Thoracic aorta endothelial cell (primary cell): Measurements from ENCODE around the gene ALG10. TPM values are rescaled to one million over a fixed set of nuclear protein-coding genes. Genes with fewer than 3 reads are reported as not detected.

Experiments used
- small RNA-seq: library from RNA; depleted of rRNA; stranded (forward); fragments of <200 nt; gene quantifications from one replicate; pipeline ENCODE3, GENCODE V24; 2012
- total RNA-seq: library from RNA; depleted of rRNA; stranded (reverse); fragments of >200 nt; gene quantifications from 2 replicates; pipeline ENCODE4 v1.2.3, GENCODE V29; 2012

ALG10 gene
- 17.8 and 23.7 TPM in 2 replicates for total RNA-seq

GRCh38 chr12:34022079-34022830 lies at the start of gene ALG10:
Gene ALG10, plus strand, starts transcription at chr12:34022496. Its CDS starts 104 bp downstream, at chr12:34022600.

Small RNA genes lying within 50 kb of the gene (small RNA-seq; reads per million reads assigned to genes)
- gene RF00019: not detected
